Prostate gland (tissue), 2 donors: ENCODE data around the gene PPM1G. TPM values are rescaled to one million over a fixed set of nuclear protein-coding genes. Genes with fewer than 3 reads are reported as not detected.
"Not testable (repeated sequence)": the region's sequence is repeated elsewhere in the genome, so short reads cannot be mapped to it uniquely, and the experiment has no call there.

Experiments
- DNase-seq: peaks from one replicate; pipeline ENCODE4 v3.0.0-alpha.2; 2019; ENCODE audit warnings: low spot score
- H3K27ac ChIP-seq, 2 donors: fragments of 200-600 bp; sonication (generic); 2 replicates each; pipeline ENCODE4 v1.5.1; 2017 to 2019
- H3K27me3 ChIP-seq: fragments of 200-600 bp; sonication (generic); replicated peaks from 2 replicates; pipeline ENCODE4 v1.5.1; 2019; ENCODE audit not compliant: insufficient read depth
- H3K36me3 ChIP-seq, 2 donors: fragments of 200-600 bp; sonication (generic); 1 replicate in 1 of 2; 2 replicates in 1 of 2; pipeline versions ENCODE4 v1.5.1 to v1.8.1; 2017 to 2019
- H3K4me1 ChIP-seq: fragments of 200-600 bp; sonication (generic); replicated peaks from 2 replicates; pipeline ENCODE4 v1.5.1; 2019
- H3K4me3 ChIP-seq, 2 donors: fragments of 200-600 bp; sonication (generic); 2 replicates each; pipeline ENCODE4 v1.5.1; 2017 to 2019
- H3K9me3 ChIP-seq: fragments of 200-600 bp; sonication (generic); 2 replicates; pipeline ENCODE4 v1.5.1; 2017
- POLR2A ChIP-seq: fragments of 450-650 bp; IDR thresholded peaks from one replicate; pipeline ENCODE4 v1.6.1; 2016; ENCODE audit warnings: antibody characterized with exemption, mild to moderate bottlenecking
- POLR2AphosphoS5 ChIP-seq: sonication (generic); formaldehyde crosslinking; IDR thresholded peaks from one replicate; pipeline ENCODE4 v1.6.1; 2017; ENCODE audit warnings: antibody characterized with exemption
- WGBS: methylation state at CpG from one replicate; pipeline ENCODE4 v1.1.5; 2018; 5-methylcytosine and 5-hydroxymethylcytosine counted together
- intact Hi-C: fragments of 100-400 bp; cut with DNase I; formaldehyde crosslinking; loops from one replicate; pipeline ENCODE4 v1.14.2; 2022
- total RNA-seq, 2 donors: library from RNA; depleted of rRNA; stranded (reverse); fragments of >200 nt; gene quantifications; one replicate each; pipeline ENCODE4 v1.1.0, GENCODE V29; 2016
- TF ChIP-seq, protein P1 (sequence below), 4 experiments: fragments of 200-600 bp in 2 of 4; fragments of 450-650 bp in 2 of 4; sonication (generic) in 2 of 4; IDR thresholded peaks; 1 replicate in 3 of 4; 2 replicates in 1 of 4; pipeline ENCODE4 v1.5.1; 2016 to 2019; ENCODE audit warnings: antibody characterized with exemption in 4 of 4, mild to moderate bottlenecking in 2 of 4, moderate library complexity in 2 of 4

Gene PPM1G
- total RNA-seq, 2 donors from 2014 or later, result 57.2 to 65.4 TPM

- Histone ChIP-seq H3K27me3 (no peaks in the 10 kb centered on the region), H3K36me3 (peaks cover 0 to 2% of the 10 kb centered on the region in 2 donors), H3K9me3 (no peaks in the 10 kb centered on the region), H3K27ac (peak within 1 kb of the TSS; percentile 99 to 100), H3K4me3 (peak within 1 kb of the TSS; percentile 97 to 98), H3K4me1 (peaks cover 4% of the 10 kb centered on the region)
- intact Hi-C loops, result loop anchor here (2.0 kb wide), 1 partner anchor 20 kb away; the partner anchor contains the start of gene PPM1G
- TF ChIP-seq, protein P1, sequence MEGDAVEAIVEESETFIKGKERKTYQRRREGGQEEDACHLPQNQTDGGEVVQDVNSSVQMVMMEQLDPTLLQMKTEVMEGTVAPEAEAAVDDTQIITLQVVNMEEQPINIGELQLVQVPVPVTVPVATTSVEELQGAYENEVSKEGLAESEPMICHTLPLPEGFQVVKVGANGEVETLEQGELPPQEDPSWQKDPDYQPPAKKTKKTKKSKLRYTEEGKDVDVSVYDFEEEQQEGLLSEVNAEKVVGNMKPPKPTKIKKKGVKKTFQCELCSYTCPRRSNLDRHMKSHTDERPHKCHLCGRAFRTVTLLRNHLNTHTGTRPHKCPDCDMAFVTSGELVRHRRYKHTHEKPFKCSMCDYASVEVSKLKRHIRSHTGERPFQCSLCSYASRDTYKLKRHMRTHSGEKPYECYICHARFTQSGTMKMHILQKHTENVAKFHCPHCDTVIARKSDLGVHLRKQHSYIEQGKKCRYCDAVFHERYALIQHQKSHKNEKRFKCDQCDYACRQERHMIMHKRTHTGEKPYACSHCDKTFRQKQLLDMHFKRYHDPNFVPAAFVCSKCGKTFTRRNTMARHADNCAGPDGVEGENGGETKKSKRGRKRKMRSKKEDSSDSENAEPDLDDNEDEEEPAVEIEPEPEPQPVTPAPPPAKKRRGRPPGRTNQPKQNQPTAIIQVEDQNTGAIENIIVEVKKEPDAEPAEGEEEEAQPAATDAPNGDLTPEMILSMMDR (IDR thresholded peaks at IDR 0.05), result peak in 1 of 4 experiments; percentile 3
- TF ChIP-seq POLR2A (peak; percentile 96), POLR2AphosphoS5 (peak; percentile 93)
- peak; percentile 93 for DNase-seq
- WGBS, result under 1% methylated on average over 60 of the region's 75 CpGs
Observed at GRCh38 chr2:27428213-27428977, 19.0 kb upstream of the PPM1G start, which contains the start of gene NRBP1. Gene NRBP1 (plus strand): TSS chr2:27428631. CDS start chr2:27433274, 4,643 bp downstream.

GRCh38 chr2:27427863-27428212 is 18.4 kb upstream of the PPM1G start:
- peak overlapping the region; percentile 99 to 100 for H3K27ac ChIP-seq
- 5% methylated on average over 7 of the region's 7 CpGs for WGBS
- H3K36me3 ChIP-seq, result no peaks in the 10 kb centered on the region
- intact Hi-C loops, result loop anchor here (2.0 kb wide), 1 partner anchor 19 kb away; the partner anchor contains the start of gene PPM1G
- no peak for DNase-seq
- TF ChIP-seq POLR2AphosphoS5 (no peak), POLR2A (no peak)
- H3K27me3 ChIP-seq, result no peaks in the 10 kb centered on the region
- no peaks in the 10 kb centered on the region for H3K9me3 ChIP-seq
- peak overlapping the region; percentile 97 to 98 for H3K4me3 ChIP-seq
- peaks cover 4% of the 10 kb centered on the region for H3K4me1 ChIP-seq

DNA sequence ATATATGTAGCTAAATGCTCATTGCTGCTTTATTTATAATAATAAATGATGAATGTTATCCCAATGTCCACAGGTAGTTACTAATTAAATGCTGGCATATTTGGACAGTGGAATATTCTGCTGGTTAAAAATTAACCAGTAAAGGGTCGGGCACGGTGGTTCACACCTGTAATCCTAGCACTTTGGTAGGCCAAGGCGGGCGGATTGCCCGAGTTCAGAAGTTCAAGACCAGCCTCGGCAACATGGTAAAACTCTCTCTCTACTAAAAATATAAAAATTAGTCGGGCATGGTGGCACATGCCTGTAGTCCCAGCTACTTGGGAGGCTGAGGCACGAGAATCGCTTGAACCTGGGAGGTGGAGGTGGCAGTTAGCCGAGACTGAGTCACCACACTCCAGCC is 15.6 kb upstream of the PPM1G start:
- H3K27me3 ChIP-seq, H3K4me1 ChIP-seq, H3K27ac ChIP-seq, H3K9me3 ChIP-seq, intact Hi-C loops, H3K36me3 ChIP-seq, DNase-seq, H3K4me3 ChIP-seq: not testable (repeated sequence)
- WGBS, result 88% methylated on average over 10 of the region's 10 CpGs

DNA sequence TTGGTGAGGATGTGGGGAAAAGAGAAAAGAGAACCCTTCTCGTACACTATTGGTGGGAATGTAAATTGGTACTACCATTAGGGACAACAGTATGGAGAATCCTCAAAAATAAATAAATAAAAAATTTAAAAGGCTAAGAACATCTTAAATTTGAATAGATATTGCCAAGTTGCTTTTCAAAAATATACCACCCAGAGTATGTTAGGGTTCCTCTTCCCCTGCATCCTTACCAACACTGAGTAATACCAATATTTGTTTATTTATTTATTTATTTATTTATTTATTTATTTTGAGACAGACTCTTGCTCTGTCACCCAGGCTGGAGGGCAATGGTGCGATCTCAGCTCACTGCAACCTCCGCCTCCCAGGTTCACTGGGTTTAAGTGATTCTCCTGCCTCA is 13.6 kb upstream of the PPM1G start:
- DNase-seq, result no peak

GRCh38 chr2:27421660-27422250 is 12.4 kb upstream of the PPM1G start:
- H3K27me3 ChIP-seq, result no peaks in the 10 kb centered on the region
- TF ChIP-seq POLR2AphosphoS5 (no peak), POLR2A (no peak)
- TF ChIP-seq, protein P1 (IDR thresholded peaks at IDR 0.05), result no peak
- no peaks in the 10 kb centered on the region for H3K36me3 ChIP-seq
- intact Hi-C loops, result no loop called here
- 58% methylated on average over 4 of the region's 4 CpGs for WGBS
- H3K4me1 ChIP-seq, result no peaks in the 10 kb centered on the region
- no peak overlapping the region for H3K27ac ChIP-seq
- no peak overlapping the region for H3K4me3 ChIP-seq
- no peaks in the 10 kb centered on the region for H3K9me3 ChIP-seq
- no peak for DNase-seq

More for the DNA sequence above, 13.6 kb upstream of the PPM1G start:
- Histone ChIP-seq H3K27me3 (no peaks in the 10 kb centered on the region), H3K9me3 (no peaks in the 10 kb centered on the region), H3K27ac (no peak overlapping the region), H3K36me3 (no peaks in the 10 kb centered on the region), H3K4me1 (no peaks in the 10 kb centered on the region), H3K4me3 (no peak overlapping the region)
- intact Hi-C loops, result no loop called here
- TF ChIP-seq POLR2AphosphoS5 (no peak), POLR2A (no peak)
- TF ChIP-seq, protein P1 (IDR thresholded peaks at IDR 0.05), result no peak
- WGBS, result 96% methylated on average over 3 of the region's 3 CpGs
